GM12891 (cell line): ENCODE measurements around the gene PTTG1IP2.

Experiments
- PAX5 ChIP-seq: IDR thresholded peaks from 2 replicates; pipeline ENCODE4 v1.6.1; 2011; ENCODE audit warnings: low read length, moderate library complexity, mild to moderate bottlenecking; ENCODE audit not compliant: insufficient read depth, severe bottlenecking
- POLR2A ChIP-seq: IDR thresholded peaks from 2 replicates; pipeline ENCODE4 v1.6.1; 2011; ENCODE audit warnings: low read depth, low read length, control low read depth
- POLR2AphosphoS5 ChIP-seq: IDR thresholded peaks from 2 replicates; pipeline ENCODE4 v1.6.1; 2011; ENCODE audit warnings: low read depth, low read length, control low read depth
- POU2F2 ChIP-seq: IDR thresholded peaks from 2 replicates; pipeline ENCODE4 v1.6.1; 2011; ENCODE audit warnings: low read depth, mild to moderate bottlenecking, control low read depth, low read length, moderate library complexity
- SPI1 ChIP-seq: IDR thresholded peaks from 2 replicates; pipeline ENCODE4 v1.6.1; 2011; ENCODE audit warnings: low read depth, low read length, control low read depth
- TAF1 ChIP-seq: IDR thresholded peaks from 2 replicates; pipeline ENCODE4 v1.6.1; 2011; ENCODE audit warnings: low read depth, low read length, control low read depth

DNA sequence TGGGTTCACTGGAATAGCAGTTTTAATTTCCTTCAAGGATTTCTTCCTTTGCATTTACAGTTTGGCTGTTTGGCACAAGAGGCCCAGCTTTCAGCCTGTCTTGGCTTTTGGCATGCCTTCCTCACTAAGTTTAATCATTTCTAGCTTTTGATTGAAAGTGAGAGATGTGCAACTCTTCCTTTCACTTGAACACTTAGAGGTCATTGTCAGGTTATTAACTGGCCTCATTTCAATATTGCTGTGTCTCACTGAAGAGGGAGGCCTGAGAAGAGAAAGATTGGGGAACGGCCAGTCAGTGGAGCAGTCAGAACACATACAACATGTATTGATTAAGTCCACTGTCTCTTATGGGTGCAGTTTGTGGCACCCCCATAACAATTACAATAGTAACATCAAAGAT, 33.9 kb downstream of the PTTG1IP2 start:
- TF ChIP-seq POLR2A (no peak), POLR2AphosphoS5 (no peak), TAF1 (no peak), PAX5 (no peak), SPI1 (no peak), POU2F2 (no peak)
